Osteoblast (primary cell): ENCODE data around the gene MEGF11. TPM values are rescaled to one million over a fixed set of nuclear protein-coding genes. Genes with fewer than 3 reads are reported as not detected.

Source experiments
- DNase-seq: peaks from one replicate; pipeline ENCODE4 v3.0.0; 2011; ENCODE audit warnings: low spot score, mixed read lengths; ENCODE audit not compliant: insufficient read length; ENCODE audit errors: missing footprints
- H2AFZ ChIP-seq: 2 replicates; pipeline ENCODE4 v1.6.0; 2011; ENCODE audit warnings: mild to moderate bottlenecking, low read length
- H3K27ac ChIP-seq: 2 replicates; pipeline ENCODE4 v1.5.1; 2011; ENCODE audit warnings: mild to moderate bottlenecking, low read depth, low read length, moderate library complexity
- H3K27me3 ChIP-seq: 2 replicates; pipeline ENCODE4 v1.6.0; 2012; ENCODE audit warnings: mild to moderate bottlenecking, control low read depth, inconsistent platforms, low read length, moderate library complexity; ENCODE audit not compliant: insufficient read depth
- H3K36me3 ChIP-seq: 2 replicates; pipeline ENCODE4 v1.5.1; 2011; ENCODE audit warnings: mild to moderate bottlenecking, low read length, control low read depth, moderate library complexity; ENCODE audit not compliant: insufficient read depth
- H3K4me1 ChIP-seq: 2 replicates; pipeline ENCODE4 v1.5.1; 2011; ENCODE audit warnings: mild to moderate bottlenecking, low read length, control low read depth, moderate library complexity; ENCODE audit not compliant: insufficient read depth
- H3K4me2 ChIP-seq: 2 replicates; pipeline ENCODE4 v1.6.0; 2011; ENCODE audit warnings: mild to moderate bottlenecking, low read length; ENCODE audit not compliant: insufficient read depth
- H3K4me3 ChIP-seq: fragments of 200-600 bp; sonication (generic); 3 replicates; pipeline ENCODE4 v1.5.1; 2012; ENCODE audit warnings: mild to moderate bottlenecking, low read length, inconsistent platforms; ENCODE audit not compliant: insufficient read depth
- H3K79me2 ChIP-seq: 2 replicates; pipeline ENCODE4 v1.6.0; 2012; ENCODE audit warnings: mild to moderate bottlenecking, low read length, control low read depth, inconsistent platforms; ENCODE audit not compliant: insufficient read depth
- H3K9me3 ChIP-seq: 2 replicates; pipeline ENCODE4 v1.5.1; 2011; ENCODE audit warnings: low read depth, low read length, control low read depth
- H4K20me1 ChIP-seq: 2 replicates; pipeline ENCODE4 v1.6.0; 2012; ENCODE audit warnings: mild to moderate bottlenecking, low read length, control low read depth; ENCODE audit not compliant: insufficient read depth
- CTCF ChIP-seq: IDR thresholded peaks from 2 replicates; pipeline ENCODE4 v1.5.1; 2011; ENCODE audit warnings: mild to moderate bottlenecking, low read depth, low read length, moderate library complexity; ENCODE audit errors: extremely low read depth
- total RNA-seq: library from RNA; depleted of rRNA; stranded (reverse); fragments of >200 nt; gene quantifications from 2 replicates; pipeline ENCODE4 v1.2.3, GENCODE V29; 2012

The MEGF11 gene
- total RNA-seq, 1 donor, result not detected

GRCh38 chr15:66105286-66106265 lies 148.0 kb downstream of the MEGF11 start:
- H3K27me3 ChIP-seq, result peaks cover 52% of the 10 kb centered on the region
- TF ChIP-seq CTCF, result no peak
- H4K20me1 ChIP-seq, result no peaks in the 10 kb centered on the region
- H3K9me3 ChIP-seq, result no peaks in the 10 kb centered on the region
- H3K4me3 ChIP-seq, result no peak overlapping the region
- no peaks in the 10 kb centered on the region for H3K36me3 ChIP-seq
- H3K79me2 ChIP-seq, result no peaks in the 10 kb centered on the region
- no peak overlapping the region for H3K4me2 ChIP-seq
- H2AFZ ChIP-seq, result no peak overlapping the region
- no peak for DNase-seq
- no peak overlapping the region for H3K27ac ChIP-seq
- no peaks in the 10 kb centered on the region for H3K4me1 ChIP-seq

GRCh38 chr15:66103293-66103590 lies 150.3 kb downstream of the MEGF11 start:
- H3K4me2 ChIP-seq, result no peak overlapping the region
- H3K9me3 ChIP-seq, result no peaks in the 10 kb centered on the region
- peaks cover 43% of the 10 kb centered on the region for H3K27me3 ChIP-seq
- no peak overlapping the region for H3K4me3 ChIP-seq
- no peak overlapping the region for H3K27ac ChIP-seq
- TF ChIP-seq CTCF, result no peak
- no peaks in the 10 kb centered on the region for H3K4me1 ChIP-seq
- no peak for DNase-seq
- no peaks in the 10 kb centered on the region for H4K20me1 ChIP-seq
- H3K36me3 ChIP-seq, result no peaks in the 10 kb centered on the region
- H2AFZ ChIP-seq, result no peak overlapping the region
- H3K79me2 ChIP-seq, result no peaks in the 10 kb centered on the region

- no peak for DNase-seq
- no peaks in the 10 kb centered on the region for H3K79me2 ChIP-seq
- H3K9me3 ChIP-seq, result no peaks in the 10 kb centered on the region
- H4K20me1 ChIP-seq, result no peaks in the 10 kb centered on the region
- H3K27ac ChIP-seq, result no peak overlapping the region
- TF ChIP-seq CTCF, result no peak
- no peak overlapping the region for H2AFZ ChIP-seq
- no peaks in the 10 kb centered on the region for H3K4me1 ChIP-seq
- H3K4me3 ChIP-seq, result no peak overlapping the region
- no peaks in the 10 kb centered on the region for H3K36me3 ChIP-seq
- peaks cover 42% of the 10 kb centered on the region for H3K27me3 ChIP-seq
- H3K4me2 ChIP-seq, result no peak overlapping the region
Observed at GRCh38 chr15:66102563-66103292, 150.8 kb downstream of the MEGF11 start.
